GM19328 (cell line): Measurements from ENCODE around the gene RPGRIP1L.

ENCODE experiments used
- ATAC-seq: cut with Tn5 transposase; IDR thresholded peaks from one replicate; pipeline ENCODE4 v1.9.1; 2021; ENCODE audit warnings: mild to moderate bottlenecking, moderate library complexity; ENCODE audit not compliant: unreplicated experiment

The RPGRIP1L gene

DNA sequence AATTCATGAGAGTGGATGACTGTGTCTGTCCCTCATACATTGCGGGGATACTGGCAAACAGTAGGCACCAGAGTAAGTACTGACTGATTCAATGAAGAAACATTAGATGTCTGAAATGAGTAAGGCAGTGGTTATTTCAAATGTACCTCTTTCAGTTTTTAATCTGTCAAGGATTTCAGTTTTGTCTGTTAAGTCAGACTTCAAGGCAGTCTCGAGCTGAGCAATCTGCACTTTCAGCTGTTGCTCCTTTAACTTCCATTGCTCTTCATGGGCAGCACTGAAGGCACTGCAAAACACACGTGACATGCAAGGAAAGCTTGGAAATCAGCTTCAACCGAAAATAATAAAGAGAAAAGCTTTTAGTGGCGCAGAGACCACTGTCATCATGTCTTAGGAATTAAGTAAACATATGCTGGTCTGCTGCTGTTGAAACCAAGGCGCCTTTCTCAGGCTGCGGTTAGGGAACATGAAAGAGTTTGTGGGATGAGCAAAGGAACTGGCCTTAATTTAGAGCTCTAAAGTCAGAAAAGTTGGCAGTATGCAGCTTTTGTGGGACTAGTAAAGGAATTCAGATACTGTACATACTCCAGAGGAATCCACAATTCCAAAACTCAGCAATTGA is 38.8 kb downstream of the RPGRIP1L start:
- ATAC-seq: no peak

- no peak for ATAC-seq
Observed at GRCh38 chr16:53662072-53662471, 41.6 kb downstream of the RPGRIP1L start.

DNA sequence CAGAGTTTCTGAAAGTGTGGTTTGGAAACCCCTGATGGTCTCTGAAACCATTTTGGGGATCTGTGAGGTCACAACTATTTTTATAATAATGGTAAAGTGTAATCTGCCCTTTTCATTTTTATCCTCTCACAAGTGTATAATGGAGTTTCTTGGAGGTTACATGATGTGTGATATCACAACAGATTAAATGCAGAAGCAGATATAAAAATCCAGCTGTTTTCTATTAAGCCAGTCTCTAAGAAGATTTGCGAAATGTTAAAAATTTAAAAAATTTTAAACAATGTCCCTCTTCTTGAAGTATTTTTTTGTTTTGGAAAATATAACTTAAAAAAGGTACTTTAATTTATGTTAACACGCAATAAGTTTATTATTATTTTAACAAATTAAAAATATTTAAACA is 48.7 kb downstream of the RPGRIP1L start:
- ATAC-seq: no peak

DNA sequence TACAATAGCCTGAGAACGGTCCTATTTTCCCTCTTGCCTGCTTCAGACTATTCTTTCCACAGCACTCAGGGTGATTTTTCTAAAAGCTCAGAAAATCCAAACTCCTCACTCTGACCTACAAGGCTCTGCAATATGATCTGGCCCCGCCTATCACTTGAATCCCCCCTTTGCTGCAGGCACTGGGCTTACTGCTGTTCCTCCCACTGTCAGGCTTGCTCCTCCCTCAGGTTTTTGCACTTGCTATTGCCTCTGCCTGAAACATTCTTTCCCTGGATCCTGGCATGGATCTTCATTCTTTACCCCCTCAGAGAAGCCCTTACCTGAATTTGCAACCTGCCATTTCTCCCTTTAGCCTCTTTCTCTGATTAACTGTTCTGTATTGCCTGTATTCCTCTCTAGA is 52.3 kb downstream of the RPGRIP1L start:
- ATAC-seq: no peak

- ATAC-seq: no peak
Observed at GRCh38 chr16:53646506-53646905, 57.2 kb downstream of the RPGRIP1L start.

DNA sequence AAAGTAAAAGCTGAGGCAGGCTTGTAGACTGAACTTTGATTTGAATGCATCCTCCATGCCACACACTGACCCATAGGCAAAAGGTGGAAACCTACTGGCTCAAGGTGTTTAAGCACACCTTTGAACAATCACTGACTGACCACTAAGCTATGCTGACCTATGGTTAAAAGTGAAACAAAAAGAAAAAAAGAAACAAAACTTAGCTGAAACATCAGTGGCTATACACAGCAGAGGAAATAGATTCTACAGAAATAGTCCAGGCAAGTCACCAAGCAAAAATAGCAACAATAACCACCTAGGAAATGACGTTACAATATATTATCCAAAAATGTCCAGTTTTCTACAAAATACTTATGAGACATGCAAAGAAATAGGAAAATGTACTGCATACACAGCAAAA is 60.2 kb downstream of the RPGRIP1L start:
- ATAC-seq: no peak

- ATAC-seq: no peak
Observed at GRCh38 chr16:53642094-53642493, 61.6 kb downstream of the RPGRIP1L start.

DNA sequence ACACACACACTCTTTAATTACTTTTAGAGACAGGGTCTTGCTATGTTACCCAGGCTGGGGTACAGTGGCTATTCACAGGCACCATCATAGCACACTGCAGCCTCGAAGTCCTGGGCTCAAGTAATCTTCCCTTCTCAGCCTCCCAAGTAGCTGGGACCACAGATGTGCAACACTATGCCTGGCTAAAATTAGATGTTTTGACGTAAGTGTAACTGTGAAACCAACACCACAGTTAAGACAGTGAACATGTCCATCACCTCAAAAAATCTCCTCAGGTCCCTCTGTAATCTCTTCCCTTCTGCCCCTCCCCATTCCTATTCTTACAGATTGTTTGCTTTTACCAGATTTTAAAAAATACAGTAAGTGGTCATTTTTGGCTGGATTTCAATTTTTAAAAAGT is 66.7 kb downstream of the RPGRIP1L start:
- no peak for ATAC-seq

- ATAC-seq: no peak
Observed at GRCh38 chr16:53632526-53632925, 71.1 kb downstream of the RPGRIP1L start.

DNA sequence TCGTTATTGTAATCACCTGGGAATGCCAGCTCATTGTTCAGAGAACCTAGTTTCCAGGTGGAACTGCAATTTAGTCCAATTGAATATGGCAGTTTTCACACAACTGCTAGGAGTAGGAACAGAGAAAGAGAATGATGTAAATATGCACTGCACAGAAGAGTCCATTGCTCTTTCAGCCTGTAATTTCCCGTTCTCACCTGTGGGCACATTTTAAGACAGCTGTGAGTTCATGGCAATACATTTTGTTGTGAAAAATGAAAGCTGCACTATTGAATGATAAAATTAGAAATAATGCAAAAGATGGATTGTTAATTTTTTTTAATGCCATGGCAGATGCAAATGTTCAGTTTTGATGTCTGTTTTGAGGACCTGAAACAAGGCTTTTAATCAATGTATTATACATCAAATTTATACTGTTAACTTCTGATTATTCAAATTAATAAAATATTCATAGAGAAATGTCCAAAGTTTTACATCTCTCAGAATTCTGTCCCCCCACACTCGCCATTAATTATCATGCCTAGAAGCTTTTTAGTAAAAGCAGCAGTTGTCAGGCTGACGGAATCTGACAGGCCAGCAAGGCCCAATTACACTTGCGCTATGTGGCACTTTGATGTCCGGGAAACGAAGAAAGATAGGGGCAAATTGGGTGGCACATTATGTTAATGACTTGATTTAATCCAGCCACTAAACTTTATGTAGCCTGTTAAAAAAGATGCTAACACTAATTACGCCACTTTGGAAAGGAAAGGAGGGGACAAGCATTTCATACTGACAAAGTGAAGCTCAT is 72.2 kb downstream of the RPGRIP1L start:
- no peak for ATAC-seq

GRCh38 chr16:53629607-53630312 is 73.9 kb downstream of the RPGRIP1L start:
- ATAC-seq: no peak

DNA sequence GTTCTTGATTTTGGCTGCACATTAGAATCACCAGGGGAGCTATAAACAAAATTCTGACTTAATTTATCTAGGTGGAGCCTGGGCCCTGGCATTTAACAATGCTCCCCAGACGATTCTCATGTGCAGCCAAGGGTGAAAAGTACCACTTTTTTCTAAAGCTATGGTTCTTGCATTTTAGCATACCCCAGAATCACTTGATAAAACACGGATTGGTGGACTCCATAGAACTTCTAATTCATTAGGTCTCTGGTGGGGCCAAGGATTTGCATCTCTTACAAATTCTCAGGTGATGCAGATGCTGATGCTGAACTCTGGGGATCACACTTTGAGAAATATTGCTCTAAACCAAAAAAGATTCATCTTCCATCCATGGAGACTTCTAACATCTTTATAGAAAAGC is 74.5 kb downstream of the RPGRIP1L start:
- no peak for ATAC-seq

DNA sequence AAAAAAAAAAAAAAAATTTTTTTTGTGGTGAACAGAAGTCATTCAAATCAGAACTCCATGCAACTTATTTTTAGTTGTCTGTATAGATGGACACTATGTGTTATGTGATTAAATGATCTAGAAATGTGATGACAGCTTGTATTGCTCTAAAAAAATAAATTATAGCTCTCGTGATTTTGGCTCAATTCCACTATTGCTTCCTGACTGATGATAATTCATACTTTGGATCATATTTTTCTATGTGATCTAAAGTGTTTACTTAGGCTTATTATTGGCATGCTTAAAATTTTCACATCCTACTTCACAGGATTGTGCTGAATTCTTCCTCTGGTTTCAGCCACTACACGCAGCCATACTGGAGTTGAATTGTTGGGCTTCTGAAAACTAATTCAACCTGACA is 76.8 kb downstream of the RPGRIP1L start:
- ATAC-seq: no peak

DNA sequence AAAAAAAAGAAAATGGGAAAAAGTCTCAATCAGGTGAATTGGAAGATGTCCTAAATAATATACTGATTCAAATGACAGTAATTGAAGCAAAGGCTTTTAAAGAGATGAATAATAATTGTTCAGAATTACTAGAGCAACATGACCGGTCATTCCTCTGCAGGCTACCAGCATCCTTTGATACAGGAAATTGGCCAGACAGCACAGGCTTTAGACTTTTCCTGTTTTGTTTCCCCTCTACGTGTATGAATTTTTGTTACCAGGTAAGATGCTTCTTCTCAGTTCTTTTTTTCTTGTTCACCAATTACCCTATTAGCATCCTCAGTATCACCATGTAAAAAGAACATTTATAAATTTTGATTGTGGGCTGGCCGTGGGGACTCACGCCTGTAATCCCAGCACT is 77.5 kb downstream of the RPGRIP1L start:
- ATAC-seq: no peak

GRCh38 chr16:53625221-53625620 is 78.4 kb downstream of the RPGRIP1L start:
- ATAC-seq: no peak

DNA sequence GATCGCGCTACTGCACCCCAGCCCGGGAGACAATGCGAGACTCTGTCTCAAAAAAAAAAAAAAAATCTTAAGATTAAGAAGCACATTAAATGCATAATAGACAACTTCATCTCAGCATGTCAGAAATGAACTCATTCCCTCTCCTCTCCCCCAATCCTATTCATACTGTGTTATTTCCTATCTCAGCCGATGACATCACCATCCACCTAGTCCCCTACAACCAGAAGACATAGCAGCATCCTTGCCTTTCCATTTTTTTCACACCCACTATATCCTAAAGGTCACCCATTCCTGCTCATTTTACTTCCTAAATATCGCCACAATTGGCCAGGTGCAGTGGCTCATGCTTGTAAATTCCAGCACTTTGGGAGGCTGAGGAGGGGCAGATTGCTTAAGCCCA is 81.3 kb downstream of the RPGRIP1L start:
- ATAC-seq: no peak

DNA sequence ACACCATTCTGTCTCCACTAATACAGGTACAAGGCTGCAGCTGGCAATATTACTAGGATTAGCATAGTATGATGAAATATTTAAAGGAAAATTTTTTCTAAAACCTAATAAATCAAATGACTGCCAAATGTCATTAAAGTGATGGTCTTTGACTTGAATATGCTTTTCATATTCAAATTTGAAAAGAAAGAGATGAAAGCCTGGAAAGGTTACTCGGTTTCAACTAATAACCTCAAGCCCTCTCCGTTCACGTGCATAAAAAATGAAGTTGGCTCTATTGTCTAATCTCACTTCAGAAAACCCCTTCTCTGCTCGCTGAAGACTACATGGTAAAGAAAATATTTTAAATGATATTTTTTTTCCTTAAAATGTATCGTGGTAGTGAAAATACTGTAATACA is 83.2 kb downstream of the RPGRIP1L start:
- no peak for ATAC-seq

DNA sequence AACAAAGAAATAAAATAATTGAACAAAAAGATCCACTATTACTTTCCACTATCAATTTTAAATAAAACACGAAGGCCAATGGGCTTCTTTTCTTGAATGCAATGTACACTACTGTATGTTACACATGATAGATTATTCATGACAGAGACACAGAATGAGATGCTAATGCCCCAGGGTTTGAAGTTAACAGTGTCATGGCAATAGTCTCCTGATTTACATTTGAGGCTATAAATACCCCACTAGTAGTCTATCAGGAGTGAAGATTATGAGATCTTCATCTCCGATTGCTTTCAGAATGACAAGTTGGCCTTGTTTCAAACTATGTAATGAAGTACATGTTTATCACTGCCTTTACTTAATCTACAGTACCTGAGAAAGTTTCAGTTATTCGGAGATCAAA is 84.4 kb downstream of the RPGRIP1L start:
- no peak for ATAC-seq

DNA sequence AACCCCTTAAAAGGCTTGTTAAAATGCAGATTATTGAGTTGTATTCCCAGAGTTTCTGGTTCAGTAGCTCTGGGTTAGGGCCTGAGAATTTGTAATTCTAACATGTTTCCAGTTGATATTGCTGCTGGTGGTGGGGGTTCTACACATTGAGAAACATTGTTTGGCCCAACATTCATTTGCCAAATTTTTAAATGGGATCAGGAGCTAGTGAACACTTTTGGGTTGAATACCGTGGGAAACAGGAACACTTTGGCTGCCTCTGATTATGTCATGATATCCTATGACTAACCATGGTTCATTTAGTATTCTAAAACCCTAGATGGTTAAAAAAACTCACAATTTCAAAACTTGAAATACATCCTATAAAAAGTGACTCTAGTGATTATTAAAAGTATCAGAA is 89.3 kb downstream of the RPGRIP1L start:
- no peak for ATAC-seq

GRCh38 chr16:53612003-53612402 is 91.7 kb downstream of the RPGRIP1L start:
- ATAC-seq: no peak

- no peak for ATAC-seq
Observed at GRCh38 chr16:53611179-53611696, 92.4 kb downstream of the RPGRIP1L start.

DNA sequence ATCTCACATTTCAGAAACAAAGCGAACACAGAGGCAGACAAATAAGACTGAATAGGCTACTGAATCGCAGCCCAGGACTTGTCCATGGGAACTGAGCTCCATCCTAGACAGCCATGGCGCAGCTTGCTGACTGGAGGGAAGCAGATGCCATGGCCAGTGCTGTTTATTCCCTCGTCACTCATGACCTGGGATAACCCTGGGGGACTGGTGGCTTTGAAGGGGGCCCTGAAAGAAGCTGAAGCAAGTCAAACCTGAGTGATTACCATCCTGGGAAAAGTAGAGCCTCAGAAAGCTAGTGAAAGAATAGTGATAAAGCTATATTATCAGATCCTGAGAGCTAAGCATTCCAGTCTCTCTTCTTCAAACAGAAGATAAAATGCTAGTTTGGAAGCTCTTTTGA is 94.1 kb downstream of the RPGRIP1L start:
- no peak for ATAC-seq
